Fibroblast of lung (primary cell): Measurements from ENCODE around the gene SART3.

Experiments
- CTCF ChIP-seq, 2 donors: IDR thresholded peaks in 1 of 2; conservative IDR thresholded peaks in 1 of 2; 1 replicate in 1 of 2; 2 replicates in 1 of 2; pipeline ENCODE4 v1.5.1; 2011 to 2012; ENCODE audit warnings: low read length in 2 of 2, control low read depth in 1 of 2, inconsistent platforms in 1 of 2, low read depth in 1 of 2, mild to moderate bottlenecking in 1 of 2
- EZH2 ChIP-seq: IDR thresholded peaks from 2 replicates; pipeline ENCODE4 v1.5.1; 2012; ENCODE audit warnings: low read length, control low read depth, mild to moderate bottlenecking; ENCODE audit errors: missing control alignments

- TF ChIP-seq CTCF (conservative IDR thresholded peaks at IDR 0.05 in 1 of 2, IDR thresholded peaks at IDR 0.05 in 1 of 2; ENCODE audit: low read depth in 1 of 2, low read length in 2 of 2): no peak
- TF ChIP-seq EZH2: no peak
Observed at GRCh38 chr12:108595711-108596647, 35.0 kb upstream of the SART3 start.
